Right cardiac atrium (tissue), 5 donors: ENCODE measurements around the gene HCN4. TPM values are rescaled to one million over a fixed set of nuclear protein-coding genes. Genes with fewer than 3 reads are reported as not detected.

ENCODE experiments used
- ATAC-seq, 2 donors: fragments of 200-7000 bp; cut with Tn5 transposase; one replicate each; pipeline versions ENCODE4 v1.8.0 to v1.9.1; 2020; ENCODE audit warnings: moderate library complexity in 2 of 2, mild to moderate bottlenecking in 1 of 2
- DNase-seq, 3 donors: peaks; one replicate each; pipeline ENCODE4 v3.0.0-alpha.2; 2020
- H3K27ac ChIP-seq: one replicate; pipeline ENCODE4 v1.5.1; 2013; ENCODE audit warnings: mild to moderate bottlenecking, low read length, control low read depth, moderate library complexity
- H3K27me3 ChIP-seq: one replicate; pipeline ENCODE4 v1.6.1; 2013; ENCODE audit not compliant: control insufficient read depth, insufficient read depth
- H3K4me1 ChIP-seq: one replicate; pipeline ENCODE4 v1.6.1; 2013; ENCODE audit warnings: low read length; ENCODE audit not compliant: control insufficient read depth, insufficient read depth
- H3K4me3 ChIP-seq: one replicate; pipeline ENCODE4 v1.5.1; 2013; ENCODE audit warnings: low read length, control low read depth
- H3K9me3 ChIP-seq: one replicate; pipeline ENCODE4 v1.6.1; 2013; ENCODE audit warnings: low read length; ENCODE audit not compliant: control insufficient read depth
- WGBS: extraction: QIAGEN DNeasy Blood & Tissue Kit; methylation state at CpG from one replicate; pipeline ENCODE4 v1.1.7; 2013; 5-methylcytosine and 5-hydroxymethylcytosine counted together
- intact Hi-C, 4 donors: fragments of 100-400 bp; cut with DNase I; formaldehyde crosslinking; loops; one replicate each; pipeline versions ENCODE4 v1.11.0 to v1.14.0; 2022 to 2023
- polyA plus RNA-seq: library from polyadenylated mRNA; stranded (reverse); fragments of 200-250 nt; gene quantifications from one replicate; pipeline ENCODE4 v1.2.3, GENCODE V29; 2013
- total RNA-seq, 4 donors: library from RNA; stranded (reverse); fragmentation: NEBNext Ultra II Directional; extraction: Animal tissue kit (Norgen Biotek cat#: 25700); gene quantifications; one replicate each; pipeline ENCODE4 v1.2.1, GENCODE V29; 2021
- donor health status: healthy with polysubstance abuse.
- donor health status: DM: no; HTN: yes; CAD: no.
- donor health status: DM: no; HTN: no; CAD: no.
- donor health status: DM: no; HTN: yes; CAD: no; lungs with severe emphysema.
- donor health status: DM: yes; HTN: yes; CAD: no.

Gene HCN4
- total and polyA plus RNA-seq, 5 donors = 25.7 to 61.7 (median 46.2) TPM

DNA sequence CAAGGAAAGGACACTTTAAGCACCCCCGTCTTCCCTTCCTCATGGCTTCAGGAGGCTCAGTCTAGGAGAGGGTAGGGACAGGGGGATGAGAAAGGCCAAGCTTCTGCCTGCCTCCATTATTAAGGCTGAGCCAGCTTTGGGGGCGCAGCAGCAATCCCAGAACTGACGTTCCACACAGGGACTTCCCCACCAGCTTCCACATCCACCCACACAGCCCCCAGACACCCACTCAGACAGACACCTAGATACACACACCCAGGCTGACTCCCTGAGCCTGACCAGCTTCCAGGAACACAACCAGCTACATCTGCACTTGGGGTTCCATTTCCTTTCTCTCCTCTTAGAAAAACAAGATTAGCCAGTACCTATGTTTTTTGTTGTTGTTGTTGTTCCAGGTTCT, 4.7 kb downstream of the HCN4 start:
- H3K27me3 ChIP-seq = no peaks in the 10 kb centered on the region

GRCh38 chr15:73362900-73363299, 5.9 kb downstream of the HCN4 start:
- H3K4me1 ChIP-seq = peaks cover 3% of the 10 kb centered on the region
- no peak for ATAC-seq
- H3K27ac ChIP-seq = no peak overlapping the region
- H3K4me3 ChIP-seq = no peak overlapping the region
- no peaks in the 10 kb centered on the region for H3K27me3 ChIP-seq
- DNase-seq = no peak
- no peaks in the 10 kb centered on the region for H3K9me3 ChIP-seq
- WGBS = 59% methylated on average over 5 of the region's 5 CpGs
- intact Hi-C loops = no loop called here

More for the DNA sequence above, 4.7 kb downstream of the HCN4 start:
- no peaks in the 10 kb centered on the region for H3K9me3 ChIP-seq
- intact Hi-C loops = no loop called here
- no peak overlapping the region for H3K27ac ChIP-seq
- no peak overlapping the region for H3K4me3 ChIP-seq
- DNase-seq (no peak), ATAC-seq (no peak)
- WGBS = 47% methylated on average over 3 of the region's 3 CpGs
- H3K4me1 ChIP-seq = peaks cover 3% of the 10 kb centered on the region

- intact Hi-C loops = no loop called here
- WGBS = 41% methylated on average over 7 of the region's 7 CpGs
- H3K27me3 ChIP-seq = no peaks in the 10 kb centered on the region
- no peak overlapping the region for H3K27ac ChIP-seq
- peaks cover 3% of the 10 kb centered on the region for H3K4me1 ChIP-seq
- ATAC-seq (no peak), DNase-seq (peak in 1 of 3 donors; percentile 13)
- H3K4me3 ChIP-seq = no peak overlapping the region
- H3K9me3 ChIP-seq = no peaks in the 10 kb centered on the region
Observed at GRCh38 chr15:73361337-73361736, 7.4 kb downstream of the HCN4 start.

DNA sequence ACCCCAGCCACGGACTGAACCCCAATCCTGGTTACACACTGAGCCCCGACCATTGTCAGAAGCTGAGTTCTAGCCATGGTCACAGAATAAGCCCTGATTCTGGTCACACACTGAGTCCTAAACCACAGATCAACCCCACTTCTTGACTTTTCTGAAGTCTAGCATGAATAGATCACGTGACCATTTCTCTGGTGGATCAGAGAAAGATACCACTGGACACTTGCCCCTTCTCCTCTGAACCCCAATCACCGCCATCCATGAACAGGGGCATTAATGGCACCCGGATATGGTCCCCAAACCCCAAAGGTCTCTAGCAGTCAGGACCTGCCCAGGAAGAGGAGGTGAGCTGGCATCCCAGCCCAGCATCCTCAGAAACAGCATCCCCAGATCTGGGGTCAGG, 9.1 kb downstream of the HCN4 start:
- DNase-seq = peak in 1 of 3 donors; percentile 14
- Histone ChIP-seq H3K4me1 (peaks cover 3% of the 10 kb centered on the region), H3K4me3 (no peak overlapping the region), H3K27me3 (no peaks in the 10 kb centered on the region), H3K9me3 (no peaks in the 10 kb centered on the region), H3K27ac (no peak overlapping the region)
- intact Hi-C loops = no loop called here
- ATAC-seq = no peak
- 71% methylated on average over 5 of the region's 5 CpGs for WGBS

DNA sequence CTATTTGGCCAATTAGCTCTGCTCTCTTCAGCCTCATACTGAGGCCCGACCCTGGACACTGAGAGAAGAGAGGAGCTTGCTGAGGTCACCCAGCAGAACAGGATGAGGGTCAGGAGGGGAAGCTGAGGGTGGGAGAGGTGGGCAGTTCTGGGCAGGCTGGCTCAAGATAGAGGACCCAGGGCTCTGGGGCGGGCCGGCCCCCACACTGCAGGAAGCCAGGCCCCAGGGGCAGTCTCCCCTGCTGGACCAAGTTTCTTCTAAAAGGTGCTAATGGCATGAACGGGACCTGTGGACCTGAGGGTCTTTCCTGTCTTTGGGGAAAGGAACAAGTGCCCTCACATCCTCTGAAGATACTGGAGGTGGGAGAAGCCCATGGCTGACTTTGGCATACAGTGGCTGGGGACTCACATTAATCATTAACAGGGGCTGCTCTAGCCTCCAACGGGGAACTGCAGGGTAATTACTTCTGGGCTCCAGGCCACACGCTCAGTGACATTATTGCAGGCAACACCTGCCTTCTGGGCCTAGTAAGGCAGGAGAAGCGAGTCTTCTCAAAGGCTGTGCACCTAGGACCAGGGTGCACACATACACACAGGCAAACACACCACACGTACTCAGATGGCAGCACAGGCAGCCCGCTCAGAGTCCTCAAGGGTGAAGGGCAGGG, 10.6 kb downstream of the HCN4 start:
- intact Hi-C loops = no loop called here
- no peaks in the 10 kb centered on the region for H3K27me3 ChIP-seq

DNA sequence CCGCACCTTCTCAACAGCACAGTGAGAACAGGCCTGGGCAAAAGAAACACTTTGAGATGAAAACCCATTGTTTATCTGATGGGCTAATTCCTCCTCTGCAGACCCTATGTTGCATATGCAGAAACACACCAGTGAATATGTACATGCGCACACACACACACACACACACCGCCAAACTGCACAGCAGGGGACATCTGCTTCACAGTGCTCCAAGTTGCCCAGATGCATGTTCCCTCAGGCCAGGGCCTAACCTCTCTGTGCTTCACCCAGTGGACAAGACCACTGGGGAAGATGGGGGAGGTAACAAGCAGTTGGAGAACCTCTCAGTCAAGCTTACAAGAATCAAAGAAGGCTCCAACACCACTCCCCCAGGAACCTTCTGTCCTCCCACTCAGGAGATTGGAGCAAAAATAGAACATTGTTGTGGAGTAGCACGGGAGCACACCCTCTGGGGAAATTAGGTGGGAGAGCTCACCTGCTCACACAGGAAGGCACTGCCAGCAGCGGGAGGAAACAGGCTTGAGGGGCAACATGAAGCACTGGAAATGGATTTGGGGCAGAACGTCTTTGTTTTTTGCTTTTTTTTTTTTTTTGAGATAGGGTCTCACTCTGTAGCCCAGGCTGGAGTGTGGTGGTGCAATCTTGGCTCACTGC, 13.0 kb downstream of the HCN4 start:
- Histone ChIP-seq H3K4me3 (no peak overlapping the region), H3K9me3 (no peaks in the 10 kb centered on the region), H3K27ac (no peak overlapping the region), H3K27me3 (no peaks in the 10 kb centered on the region), H3K4me1 (peaks cover 4% of the 10 kb centered on the region)
- DNase-seq = peak in 1 of 3 donors; percentile 18
- intact Hi-C loops = no loop called here
- ATAC-seq = no peak
- 74% methylated on average over 6 of the region's 6 CpGs for WGBS

More for the DNA sequence above, 10.6 kb downstream of the HCN4 start:
- H3K27ac ChIP-seq = no peak overlapping the region
- 54% methylated on average over 9 of the region's 9 CpGs for WGBS
- peaks cover 3% of the 10 kb centered on the region for H3K4me1 ChIP-seq
- DNase-seq = peak in 1 of 3 donors; percentile 18
- H3K4me3 ChIP-seq = no peak overlapping the region
- ATAC-seq = no peak
- H3K9me3 ChIP-seq = no peaks in the 10 kb centered on the region

DNA sequence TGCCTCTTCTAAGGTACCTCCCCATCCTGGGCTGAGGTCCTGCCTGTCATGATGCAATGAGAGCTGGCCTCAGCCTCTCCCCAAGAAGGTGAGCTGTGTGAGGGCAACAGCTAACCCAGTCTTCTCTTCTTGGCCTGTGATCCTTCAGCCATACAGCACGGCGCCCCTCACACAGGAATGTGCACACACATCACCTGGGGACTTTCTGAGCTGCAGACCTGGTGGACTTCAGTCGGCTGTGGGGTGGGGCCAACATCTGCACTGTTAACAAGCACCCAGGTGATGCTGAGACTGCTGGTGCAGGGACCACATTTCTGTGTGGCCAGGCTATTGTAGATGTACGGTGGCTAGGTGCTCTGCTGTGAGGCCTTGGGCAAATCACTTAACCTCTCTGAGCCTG, 14.5 kb downstream of the HCN4 start:
- intact Hi-C loops = no loop called here
- Histone ChIP-seq H3K9me3 (no peaks in the 10 kb centered on the region), H3K27me3 (no peaks in the 10 kb centered on the region), H3K4me1 (peaks cover 2% of the 10 kb centered on the region), H3K4me3 (no peak overlapping the region), H3K27ac (no peak overlapping the region)
- WGBS = 74% methylated on average over 4 of the region's 4 CpGs
- ATAC-seq (no peak), DNase-seq (peak in 1 of 3 donors; percentile 12)

DNA sequence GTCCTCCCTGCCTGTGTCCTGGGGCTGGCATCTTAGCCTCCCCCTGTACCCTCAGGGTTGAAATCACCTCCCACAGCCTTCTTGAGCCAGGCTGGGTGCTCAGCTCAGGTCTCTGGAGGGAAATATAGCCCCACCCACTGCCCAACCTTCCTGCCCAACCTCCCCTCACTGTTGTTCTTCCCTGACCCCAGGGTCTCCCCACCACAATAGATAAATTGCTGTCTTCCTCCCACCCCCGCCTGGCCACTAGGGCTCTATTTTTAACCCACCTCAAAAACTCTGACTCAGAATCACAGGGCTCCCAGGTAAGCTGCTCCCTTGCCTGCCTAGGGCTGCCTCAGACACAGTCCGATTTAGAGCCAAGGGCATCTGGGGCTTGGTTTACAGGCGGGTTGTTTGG, 15.0 kb downstream of the HCN4 start:
- Histone ChIP-seq H3K27me3 (no peaks in the 10 kb centered on the region), H3K27ac (no peak overlapping the region), H3K9me3 (no peaks in the 10 kb centered on the region), H3K4me1 (peaks cover 2% of the 10 kb centered on the region), H3K4me3 (no peak overlapping the region)
- 50% methylated on average over 3 of the region's 3 CpGs for whole genome bisulfite sequencing
- ATAC-seq (no peak), DNase-seq (peak in 1 of 3 donors; percentile 7)
- intact Hi-C loops = no loop called here

- Histone ChIP-seq H3K9me3 (no peaks in the 10 kb centered on the region), H3K27ac (peak overlapping the region; percentile 15), H3K4me3 (no peak overlapping the region), H3K4me1 (peaks cover 2% of the 10 kb centered on the region), H3K27me3 (no peaks in the 10 kb centered on the region)
- DNase-seq (peak in 2 of 3 donors; percentile 85), ATAC-seq (peak; percentile 63 to 64)
- 64% methylated on average over 10 of the region's 10 CpGs for WGBS
- intact Hi-C loops = no loop called here
Observed at GRCh38 chr15:73352082-73352481, 16.7 kb downstream of the HCN4 start.

DNA sequence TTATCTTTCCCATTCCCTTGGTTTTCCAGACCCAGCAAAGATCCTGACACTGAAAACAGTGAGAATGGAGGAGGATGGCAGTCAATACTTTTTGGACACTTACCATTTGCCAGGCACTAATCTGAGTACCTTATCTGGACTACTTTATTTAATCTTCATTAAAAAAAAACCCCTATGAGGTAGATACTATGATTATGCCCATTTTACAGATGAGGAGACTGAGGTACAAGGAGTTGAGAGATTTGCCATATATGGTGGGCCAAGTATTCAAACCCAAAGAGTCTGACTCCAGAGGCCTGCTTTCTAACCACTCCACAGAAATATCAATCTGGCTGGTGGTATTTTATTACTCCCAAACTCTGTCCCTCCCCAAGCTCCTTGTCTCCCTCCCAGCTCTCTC, 19.6 kb downstream of the HCN4 start:
- intact Hi-C loops = no loop called here
- Histone ChIP-seq H3K27me3 (no peaks in the 10 kb centered on the region), H3K4me1 (peaks cover 9% of the 10 kb centered on the region), H3K4me3 (no peak overlapping the region), H3K27ac (no peak overlapping the region), H3K9me3 (no peaks in the 10 kb centered on the region)
- DNase-seq = no peak
- no peak for ATAC-seq

GRCh38 chr15:73346735-73347312, 21.9 kb downstream of the HCN4 start:
- 27% methylated on average over 9 of the region's 9 CpGs for WGBS
- H3K4me3 ChIP-seq = no peak overlapping the region
- ATAC-seq (peak; percentile 43 to 48), DNase-seq (peak; percentile 46 to 82 (median 73))
- no peak overlapping the region for H3K27ac ChIP-seq
- peaks cover 13% of the 10 kb centered on the region for H3K4me1 ChIP-seq
- intact Hi-C loops = no loop called here
- H3K27me3 ChIP-seq = no peaks in the 10 kb centered on the region
- H3K9me3 ChIP-seq = no peaks in the 10 kb centered on the region
